HepG2 (cell line): ENCODE data around the gene KRT6C.

Experiments
- BHLHE40 ChIP-seq: IDR thresholded peaks from 2 replicates; pipeline ENCODE4 v1.6.1; 2011; ENCODE audit warnings: low read length, improper control_type of control experiment
- GMEB2 ChIP-seq: IDR thresholded peaks from 2 replicates; pipeline ENCODE4 v1.6.1; 2016; ENCODE audit warnings: missing biosample characterization, missing genetic modification reagents, low read depth
- NCOA5 ChIP-seq: sonication (generic); formaldehyde crosslinking; IDR thresholded peaks from 2 replicates; pipeline ENCODE4 v1.4.0; 2020; ENCODE audit warnings: missing genetic modification reagents
- SMC3 ChIP-seq: IDR thresholded peaks from 2 replicates; pipeline ENCODE4 v1.6.1; 2011; ENCODE audit warnings: low read length, improper control_type of control experiment
- ZNF589 ChIP-seq: sonication (generic); formaldehyde crosslinking; conservative IDR thresholded peaks from 2 replicates; pipeline ENCODE4 v1.8.0; 2022; ENCODE audit warnings: mild to moderate bottlenecking, moderate library complexity, missing genetic modification reagents
- ZNF605 ChIP-seq: sonication (generic); formaldehyde crosslinking; IDR thresholded peaks from 2 replicates; pipeline ENCODE4 v1.8.0; 2022; ENCODE audit warnings: mild to moderate bottlenecking, missing genetic modification reagents
- TF ChIP-seq, protein P1 (sequence below): sonication (generic); formaldehyde crosslinking; IDR thresholded peaks from 2 replicates; pipeline ENCODE4 v1.5.0; 2020; ENCODE audit warnings: mild to moderate bottlenecking, missing genetic modification reagents, moderate library complexity

GRCh38 chr12:52480073-52480472, 6.5 kb upstream of the KRT6C start:
- TF ChIP-seq, protein P1, sequence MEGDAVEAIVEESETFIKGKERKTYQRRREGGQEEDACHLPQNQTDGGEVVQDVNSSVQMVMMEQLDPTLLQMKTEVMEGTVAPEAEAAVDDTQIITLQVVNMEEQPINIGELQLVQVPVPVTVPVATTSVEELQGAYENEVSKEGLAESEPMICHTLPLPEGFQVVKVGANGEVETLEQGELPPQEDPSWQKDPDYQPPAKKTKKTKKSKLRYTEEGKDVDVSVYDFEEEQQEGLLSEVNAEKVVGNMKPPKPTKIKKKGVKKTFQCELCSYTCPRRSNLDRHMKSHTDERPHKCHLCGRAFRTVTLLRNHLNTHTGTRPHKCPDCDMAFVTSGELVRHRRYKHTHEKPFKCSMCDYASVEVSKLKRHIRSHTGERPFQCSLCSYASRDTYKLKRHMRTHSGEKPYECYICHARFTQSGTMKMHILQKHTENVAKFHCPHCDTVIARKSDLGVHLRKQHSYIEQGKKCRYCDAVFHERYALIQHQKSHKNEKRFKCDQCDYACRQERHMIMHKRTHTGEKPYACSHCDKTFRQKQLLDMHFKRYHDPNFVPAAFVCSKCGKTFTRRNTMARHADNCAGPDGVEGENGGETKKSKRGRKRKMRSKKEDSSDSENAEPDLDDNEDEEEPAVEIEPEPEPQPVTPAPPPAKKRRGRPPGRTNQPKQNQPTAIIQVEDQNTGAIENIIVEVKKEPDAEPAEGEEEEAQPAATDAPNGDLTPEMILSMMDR (CRISPR knock-in tag) = no peak
- TF ChIP-seq GMEB2 (CRISPR knock-in tag) (no peak), SMC3 (no peak), BHLHE40 (no peak), ZNF589 (CRISPR knock-in tag) (no peak), NCOA5 (CRISPR knock-in tag) (no peak), ZNF605 (no peak)
